ENCODE results near the gene IL1R2. TPM values are rescaled to one million over a fixed set of nuclear protein-coding genes. Genes with fewer than 3 reads are reported as not detected.
A peak's percentile ranks its signal among the peaks of the same experiment; 100 is the strongest.

Gene IL1R2
- total and polyA plus RNA-seq, 2 of the 13 experiments (the other 11 are each of a cell fraction or from before 2014, with no cell fraction given): 3.6 to 7.3 TPM

DNA sequence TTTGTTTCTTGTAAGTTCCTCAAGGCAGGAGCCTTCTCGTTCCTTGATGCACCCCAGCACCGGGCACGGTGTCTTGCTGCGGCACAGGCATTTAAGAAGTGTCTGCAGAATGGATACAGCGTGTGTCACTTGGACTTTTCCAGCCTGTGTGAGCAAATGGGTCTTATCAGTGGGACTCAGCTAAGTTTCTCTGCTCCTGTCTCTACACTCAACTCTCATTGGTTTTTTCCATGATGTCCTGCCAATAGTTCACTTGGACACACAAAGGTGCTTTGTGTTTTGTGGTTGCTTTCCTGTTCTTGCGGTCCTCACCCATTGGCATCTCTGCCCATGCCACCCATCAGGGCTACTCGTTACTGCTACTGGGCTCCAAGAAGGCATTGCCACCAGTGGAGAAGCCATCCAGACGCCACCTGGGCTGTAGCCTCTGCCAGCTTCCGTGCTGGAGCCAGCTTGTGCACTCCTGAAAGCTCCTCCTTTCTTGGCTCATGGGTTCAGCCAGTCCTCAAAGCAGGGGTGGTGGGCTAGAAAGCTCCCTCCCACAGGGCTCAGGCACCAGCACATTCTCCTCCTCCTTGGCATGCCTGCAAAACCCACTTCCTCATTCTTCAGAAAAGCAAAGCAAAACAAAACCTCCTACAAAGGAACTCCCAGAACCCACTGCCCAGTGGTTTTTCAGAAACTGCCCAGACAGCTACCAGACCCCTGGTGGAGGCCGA, 41.4 kb downstream of the IL1R2 start (continued):
- TF ChIP-seq, protein P1, sequence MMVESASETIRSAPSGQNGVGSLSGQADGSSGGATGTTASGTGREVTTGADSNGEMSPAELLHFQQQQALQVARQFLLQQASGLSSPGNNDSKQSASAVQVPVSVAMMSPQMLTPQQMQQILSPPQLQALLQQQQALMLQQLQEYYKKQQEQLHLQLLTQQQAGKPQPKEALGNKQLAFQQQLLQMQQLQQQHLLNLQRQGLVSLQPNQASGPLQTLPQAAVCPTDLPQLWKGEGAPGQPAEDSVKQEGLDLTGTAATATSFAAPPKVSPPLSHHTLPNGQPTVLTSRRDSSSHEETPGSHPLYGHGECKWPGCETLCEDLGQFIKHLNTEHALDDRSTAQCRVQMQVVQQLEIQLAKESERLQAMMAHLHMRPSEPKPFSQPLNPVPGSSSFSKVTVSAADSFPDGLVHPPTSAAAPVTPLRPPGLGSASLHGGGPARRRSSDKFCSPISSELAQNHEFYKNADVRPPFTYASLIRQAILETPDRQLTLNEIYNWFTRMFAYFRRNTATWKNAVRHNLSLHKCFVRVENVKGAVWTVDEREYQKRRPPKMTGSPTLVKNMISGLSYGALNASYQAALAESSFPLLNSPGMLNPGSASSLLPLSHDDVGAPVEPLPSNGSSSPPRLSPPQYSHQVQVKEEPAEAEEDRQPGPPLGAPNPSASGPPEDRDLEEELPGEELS (CRISPR knock-in tag; IDR thresholded peaks at IDR 0.05): peak; percentile 60
- peak; percentile 19; the same call in 1 of the 2 replicates for TF ChIP-seq ZBTB3 (CRISPR knock-in tag; IDR thresholded peaks at IDR 0.05; ENCODE audit: borderline replicate concordance, low read depth)
- TF ChIP-seq ZNF274 (CRISPR knock-in tag; IDR thresholded peaks at IDR 0.05): no peak
- no peak for TF ChIP-seq ZSCAN21 (CRISPR knock-in tag; IDR thresholded peaks at IDR 0.05; ENCODE audit: borderline replicate concordance)
- 0 out of 2 replicates have a peak, but pooled peaks have one; percentile 58 for TF ChIP-seq ZNF800 (CRISPR knock-in tag; IDR thresholded peaks at IDR 0.05)
- TF ChIP-seq RBM39 (IDR thresholded peaks at IDR 0.05; ENCODE audit: low read depth, low read length, poor library complexity, severe bottlenecking): peak; percentile 28
- no peak for TF ChIP-seq ZNF33B (CRISPR knock-in tag; IDR thresholded peaks at IDR 0.05)
- no peak for TF ChIP-seq SALL2 (CRISPR knock-in tag; IDR thresholded peaks at IDR 0.05)
- TF ChIP-seq PHF5A (CRISPR knock-in tag; IDR thresholded peaks at IDR 0.05; ENCODE audit: low read depth, unreplicated experiment): no peak
- no peak for TF ChIP-seq ZFP41 (CRISPR knock-in tag; IDR thresholded peaks at IDR 0.05; ENCODE audit: borderline replicate concordance)
- no peak for TF ChIP-seq ETS1 (CRISPR knock-in tag; IDR thresholded peaks at IDR 0.05)
- TF ChIP-seq, protein P2, sequence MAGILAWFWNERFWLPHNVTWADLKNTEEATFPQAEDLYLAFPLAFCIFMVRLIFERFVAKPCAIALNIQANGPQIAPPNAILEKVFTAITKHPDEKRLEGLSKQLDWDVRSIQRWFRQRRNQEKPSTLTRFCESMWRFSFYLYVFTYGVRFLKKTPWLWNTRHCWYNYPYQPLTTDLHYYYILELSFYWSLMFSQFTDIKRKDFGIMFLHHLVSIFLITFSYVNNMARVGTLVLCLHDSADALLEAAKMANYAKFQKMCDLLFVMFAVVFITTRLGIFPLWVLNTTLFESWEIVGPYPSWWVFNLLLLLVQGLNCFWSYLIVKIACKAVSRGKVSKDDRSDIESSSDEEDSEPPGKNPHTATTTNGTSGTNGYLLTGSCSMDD (CRISPR knock-in tag; IDR thresholded peaks at IDR 0.05): no peak
- TF ChIP-seq TMF1 (CRISPR knock-in tag; IDR thresholded peaks at IDR 0.05; ENCODE audit: low read depth): no peak
- TF ChIP-seq, protein P3, sequence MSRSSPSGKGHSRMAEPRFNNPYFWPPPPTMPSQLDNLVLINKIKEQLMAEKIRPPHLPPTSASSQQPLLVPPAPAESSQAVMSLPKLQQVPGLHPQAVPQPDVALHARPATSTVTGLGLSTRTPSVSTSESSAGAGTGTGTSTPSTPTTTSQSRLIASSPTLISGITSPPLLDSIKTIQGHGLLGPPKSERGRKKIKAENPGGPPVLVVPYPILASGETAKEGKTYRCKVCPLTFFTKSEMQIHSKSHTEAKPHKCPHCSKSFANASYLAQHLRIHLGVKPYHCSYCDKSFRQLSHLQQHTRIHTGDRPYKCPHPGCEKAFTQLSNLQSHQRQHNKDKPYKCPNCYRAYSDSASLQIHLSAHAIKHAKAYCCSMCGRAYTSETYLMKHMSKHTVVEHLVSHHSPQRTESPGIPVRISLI (CRISPR knock-in tag; IDR thresholded peaks at IDR 0.05; ENCODE audit: borderline replicate concordance): peak; percentile 27; the same call in 1 of the 2 replicates
- no peak for TF ChIP-seq HHEX (CRISPR knock-in tag; IDR thresholded peaks at IDR 0.05)
- no peak for TF ChIP-seq GFI1 (CRISPR knock-in tag; IDR thresholded peaks at IDR 0.05; ENCODE audit: borderline replicate concordance)
- TF ChIP-seq DNMT1 (CRISPR knock-in tag; IDR thresholded peaks at IDR 0.05): no peak
- TF ChIP-seq, protein P4, sequence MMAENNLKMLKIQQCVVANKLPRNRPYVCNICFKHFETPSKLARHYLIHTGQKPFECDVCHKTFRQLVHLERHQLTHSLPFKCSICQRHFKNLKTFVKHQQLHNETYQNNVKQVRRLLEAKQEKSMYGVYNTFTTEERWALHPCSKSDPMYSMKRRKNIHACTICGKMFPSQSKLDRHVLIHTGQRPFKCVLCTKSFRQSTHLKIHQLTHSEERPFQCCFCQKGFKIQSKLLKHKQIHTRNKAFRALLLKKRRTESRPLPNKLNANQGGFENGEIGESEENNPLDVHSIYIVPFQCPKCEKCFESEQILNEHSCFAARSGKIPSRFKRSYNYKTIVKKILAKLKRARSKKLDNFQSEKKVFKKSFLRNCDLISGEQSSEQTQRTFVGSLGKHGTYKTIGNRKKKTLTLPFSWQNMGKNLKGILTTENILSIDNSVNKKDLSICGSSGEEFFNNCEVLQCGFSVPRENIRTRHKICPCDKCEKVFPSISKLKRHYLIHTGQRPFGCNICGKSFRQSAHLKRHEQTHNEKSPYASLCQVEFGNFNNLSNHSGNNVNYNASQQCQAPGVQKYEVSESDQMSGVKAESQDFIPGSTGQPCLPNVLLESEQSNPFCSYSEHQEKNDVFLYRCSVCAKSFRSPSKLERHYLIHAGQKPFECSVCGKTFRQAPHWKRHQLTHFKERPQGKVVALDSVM (CRISPR knock-in tag; IDR thresholded peaks at IDR 0.05): no peak
- TF ChIP-seq ZNF264 (CRISPR knock-in tag; IDR thresholded peaks at IDR 0.05): no peak
